Trophoblast cell (in vitro differentiated cells and primary cell): ENCODE data around the gene C3orf22.
"Not testable (repeated sequence)": the region's sequence is repeated elsewhere in the genome, so short reads cannot be mapped to it uniquely, and the experiment has no call there.

Experiments
- DNase-seq, 2 donors: peaks; one replicate each; pipeline ENCODE4 v3.0.0-alpha.2; 2016
- H2AFZ ChIP-seq: 2 replicates; pipeline ENCODE4 v1.6.1; 2013; ENCODE audit warnings: low read length, moderate library complexity, mild to moderate bottlenecking; ENCODE audit not compliant: insufficient read depth, poor library complexity
- H2AK5ac ChIP-seq: 2 replicates; pipeline ENCODE4 v1.6.1; 2013; ENCODE audit warnings: mild to moderate bottlenecking, low read length
- H2BK120ac ChIP-seq: 2 replicates; pipeline ENCODE4 v1.6.1; 2013; ENCODE audit warnings: low read length, mild to moderate bottlenecking, moderate library complexity; ENCODE audit not compliant: insufficient read depth, poor library complexity
- H2BK12ac ChIP-seq: 2 replicates; pipeline ENCODE4 v1.6.1; 2013; ENCODE audit warnings: mild to moderate bottlenecking, low read length, moderate library complexity
- H2BK5ac ChIP-seq: 2 replicates; pipeline ENCODE4 v1.6.1; 2013; ENCODE audit warnings: low read length, low read depth, moderate library complexity, mild to moderate bottlenecking; ENCODE audit not compliant: poor library complexity
- H3K14ac ChIP-seq: 2 replicates; pipeline ENCODE4 v1.6.1; 2013; ENCODE audit warnings: mild to moderate bottlenecking, low read length
- H3K18ac ChIP-seq: 2 replicates; pipeline ENCODE4 v1.6.1; 2013; ENCODE audit warnings: mild to moderate bottlenecking, low read length
- H3K23ac ChIP-seq: 2 replicates; pipeline ENCODE4 v1.6.1; 2013; ENCODE audit warnings: low read length
- H3K27ac ChIP-seq: 2 replicates; pipeline ENCODE4 v1.5.1; 2013; ENCODE audit warnings: low read depth, mild to moderate bottlenecking, inconsistent platforms, low read length, moderate library complexity
- H3K27me3 ChIP-seq: 2 replicates; pipeline ENCODE4 v1.6.1; 2013; ENCODE audit warnings: inconsistent platforms, mild to moderate bottlenecking, low read length, moderate library complexity; ENCODE audit not compliant: insufficient read depth
- H3K36me3 ChIP-seq, 2 experiments: 1 replicate in 1 of 2; 2 replicates in 1 of 2; pipeline ENCODE4 v1.6.1; 2013; ENCODE audit warnings: low read length in 2 of 2, mild to moderate bottlenecking in 2 of 2, moderate library complexity in 1 of 2; ENCODE audit not compliant: insufficient read depth in 2 of 2, control insufficient read depth in 1 of 2
- H3K4ac ChIP-seq: 2 replicates; pipeline ENCODE4 v1.6.1; 2013; ENCODE audit warnings: low read depth, mild to moderate bottlenecking, low read length, moderate library complexity
- H3K4me1 ChIP-seq, 2 experiments: 1 replicate in 1 of 2; 2 replicates in 1 of 2; pipeline ENCODE4 v1.6.1; 2013; ENCODE audit warnings: low read length in 2 of 2, mild to moderate bottlenecking in 2 of 2, moderate library complexity in 1 of 2; ENCODE audit not compliant: insufficient read depth in 2 of 2, control insufficient read depth in 1 of 2
- H3K4me2 ChIP-seq: 2 replicates; pipeline ENCODE4 v1.6.1; 2013; ENCODE audit warnings: inconsistent platforms, mild to moderate bottlenecking, low read length, moderate library complexity
- H3K4me3 ChIP-seq: 2 replicates; pipeline ENCODE4 v1.5.1; 2013; ENCODE audit warnings: mild to moderate bottlenecking, low read depth, low read length, inconsistent platforms
- H3K79me1 ChIP-seq: one replicate; pipeline ENCODE4 v1.6.1; 2013; ENCODE audit warnings: low read length
- H3K79me2 ChIP-seq: 2 replicates; pipeline ENCODE4 v1.6.1; 2013; ENCODE audit warnings: low read length, mild to moderate bottlenecking; ENCODE audit not compliant: control insufficient read depth, insufficient read depth, poor library complexity
- H3K9ac ChIP-seq: 2 replicates; pipeline ENCODE4 v1.6.1; 2013; ENCODE audit warnings: mild to moderate bottlenecking, low read length
- H3K9me3 ChIP-seq: 2 replicates; pipeline ENCODE4 v1.6.1; 2013; ENCODE audit warnings: low read depth, mild to moderate bottlenecking, control low read depth, inconsistent platforms, low read length; ENCODE audit not compliant: insufficient read depth
- H4K12ac ChIP-seq: 2 replicates; pipeline ENCODE4 v1.6.1; 2013; ENCODE audit warnings: low read depth, mild to moderate bottlenecking, low read length, moderate library complexity
- H4K8ac ChIP-seq: 2 replicates; pipeline ENCODE4 v1.6.1; 2013; ENCODE audit warnings: low read depth, mild to moderate bottlenecking, low read length, moderate library complexity
- H4K91ac ChIP-seq: one replicate; pipeline ENCODE4 v1.6.1; 2013; ENCODE audit warnings: low read depth, mild to moderate bottlenecking, low read length, moderate library complexity
- WGBS: extraction: QIAGEN DNeasy Blood & Tissue Kit; methylation state at CpG from one replicate; pipeline ENCODE4 v1.1.7; 2013; ENCODE audit warnings: missing lambda C conversion rate; ENCODE audit not compliant: insufficient read length, insufficient coverage; ENCODE audit errors: extremely low coverage; 5-methylcytosine and 5-hydroxymethylcytosine counted together

C3orf22 gene

DNA sequence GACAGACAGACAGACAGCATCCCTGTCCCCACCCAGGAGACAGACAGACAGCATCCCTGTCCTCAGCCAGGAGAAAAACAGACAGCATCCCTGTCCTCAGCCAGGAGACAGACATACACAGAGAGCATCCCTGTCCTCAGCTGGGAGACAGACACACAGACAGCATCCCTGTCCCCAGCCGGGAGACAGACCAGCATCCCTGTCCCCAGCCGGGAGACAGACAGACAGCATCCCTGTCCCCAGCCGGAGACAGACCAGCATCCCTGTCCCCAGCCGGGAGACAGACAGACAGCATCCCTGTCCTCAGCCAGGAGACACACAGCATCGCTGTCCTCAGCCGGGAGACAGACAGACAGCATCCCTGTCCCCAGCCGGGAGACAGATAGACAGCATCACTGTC, 24.0 kb downstream of the C3orf22 start:
- H4K8ac ChIP-seq, H3K27me3 ChIP-seq, H3K9me3 ChIP-seq, H3K79me1 ChIP-seq, H3K79me2 ChIP-seq, H3K36me3 ChIP-seq, H2BK5ac ChIP-seq, H4K91ac ChIP-seq, H3K23ac ChIP-seq, H3K9ac ChIP-seq, DNase-seq, H3K4me3 ChIP-seq, H3K4me2 ChIP-seq, H3K27ac ChIP-seq, H4K12ac ChIP-seq, H2AK5ac ChIP-seq, H3K4me1 ChIP-seq, H3K18ac ChIP-seq, H3K4ac ChIP-seq, H3K14ac ChIP-seq, H2BK120ac ChIP-seq, H2BK12ac ChIP-seq, H2AFZ ChIP-seq: not testable (repeated sequence)
- no CpG with 5 or more reads among the region's 7 CpGs for WGBS

DNA sequence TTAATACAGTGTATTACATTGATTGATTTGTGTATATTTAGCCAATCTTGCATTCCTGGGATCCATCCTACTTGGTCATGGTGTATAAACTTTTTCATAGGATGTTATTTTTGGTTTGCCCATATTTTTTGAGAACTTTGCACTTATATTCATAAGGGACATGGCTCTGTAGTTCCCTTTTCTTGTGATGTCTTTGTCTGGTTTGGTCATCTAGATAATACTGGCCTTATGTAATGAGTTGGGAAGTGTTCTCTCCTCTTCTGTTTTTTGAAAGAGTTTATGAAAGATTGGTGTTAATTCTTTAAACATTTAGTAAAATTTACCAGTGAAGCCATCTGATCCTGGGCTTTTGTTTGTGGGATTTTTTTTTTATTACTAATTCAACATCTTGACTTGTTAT, 25.2 kb downstream of the C3orf22 start:
- no peak for DNase-seq
- no peak overlapping the region for H3K9ac ChIP-seq
- H4K91ac ChIP-seq, result no peak overlapping the region
- peaks cover 2% of the 10 kb centered on the region for H3K9me3 ChIP-seq
- H4K8ac ChIP-seq, result no peak overlapping the region
- H3K36me3 ChIP-seq, result no peaks in the 10 kb centered on the region
- H4K12ac ChIP-seq, result no peak overlapping the region
- H3K14ac ChIP-seq, result no peak overlapping the region
- no peaks in the 10 kb centered on the region for H3K27me3 ChIP-seq
- no peaks in the 10 kb centered on the region for H3K79me1 ChIP-seq
- H2BK12ac ChIP-seq, result no peak overlapping the region
- no peak overlapping the region for H3K4me3 ChIP-seq
- no peak overlapping the region for H2AK5ac ChIP-seq
- no peak overlapping the region for H2AFZ ChIP-seq
- no peak overlapping the region for H3K4ac ChIP-seq
- H3K4me2 ChIP-seq, result no peak overlapping the region
- no peak overlapping the region for H3K18ac ChIP-seq
- no peak overlapping the region for H3K23ac ChIP-seq
- no peak overlapping the region for H2BK5ac ChIP-seq
- no peaks in the 10 kb centered on the region for H3K79me2 ChIP-seq
- H2BK120ac ChIP-seq, result no peak overlapping the region
- H3K27ac ChIP-seq, result no peak overlapping the region
- H3K4me1 ChIP-seq, result no peaks in the 10 kb centered on the region

DNA sequence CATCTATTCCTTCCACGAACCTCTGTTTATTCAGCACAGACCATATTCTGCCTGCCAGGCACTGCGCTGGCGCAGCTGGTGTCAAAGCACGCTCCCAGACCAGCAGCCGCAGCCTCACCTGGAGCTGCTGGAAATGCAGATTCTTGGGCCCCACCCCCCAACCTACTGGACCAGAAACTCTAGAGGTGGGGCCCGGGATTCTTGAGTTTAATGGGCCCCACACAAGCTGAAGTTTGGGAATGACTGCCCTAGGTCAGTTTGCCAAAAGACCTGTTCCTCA, 27.7 kb downstream of the C3orf22 start:
- Histone ChIP-seq H3K36me3 (no peaks in the 10 kb centered on the region), H3K4me3 (no peak overlapping the region), H3K4ac (no peak overlapping the region), H3K79me1 (no peaks in the 10 kb centered on the region), H3K79me2 (no peaks in the 10 kb centered on the region), H3K27ac (no peak overlapping the region), H4K12ac (no peak overlapping the region), H2AK5ac (no peak overlapping the region), H3K23ac (no peak overlapping the region), H3K4me2 (no peak overlapping the region), H2AFZ (no peak overlapping the region), H4K91ac (no peak overlapping the region), H3K4me1 (no peaks in the 10 kb centered on the region), H3K9me3 (peaks cover 2% of the 10 kb centered on the region), H3K18ac (no peak overlapping the region), H2BK12ac (no peak overlapping the region), H2BK5ac (no peak overlapping the region), H2BK120ac (no peak overlapping the region), H3K14ac (no peak overlapping the region), H3K9ac (no peak overlapping the region), H4K8ac (no peak overlapping the region), H3K27me3 (no peaks in the 10 kb centered on the region)
- no peak for DNase-seq
- WGBS, result no CpG with 5 or more reads among the region's 6 CpGs

DNA sequence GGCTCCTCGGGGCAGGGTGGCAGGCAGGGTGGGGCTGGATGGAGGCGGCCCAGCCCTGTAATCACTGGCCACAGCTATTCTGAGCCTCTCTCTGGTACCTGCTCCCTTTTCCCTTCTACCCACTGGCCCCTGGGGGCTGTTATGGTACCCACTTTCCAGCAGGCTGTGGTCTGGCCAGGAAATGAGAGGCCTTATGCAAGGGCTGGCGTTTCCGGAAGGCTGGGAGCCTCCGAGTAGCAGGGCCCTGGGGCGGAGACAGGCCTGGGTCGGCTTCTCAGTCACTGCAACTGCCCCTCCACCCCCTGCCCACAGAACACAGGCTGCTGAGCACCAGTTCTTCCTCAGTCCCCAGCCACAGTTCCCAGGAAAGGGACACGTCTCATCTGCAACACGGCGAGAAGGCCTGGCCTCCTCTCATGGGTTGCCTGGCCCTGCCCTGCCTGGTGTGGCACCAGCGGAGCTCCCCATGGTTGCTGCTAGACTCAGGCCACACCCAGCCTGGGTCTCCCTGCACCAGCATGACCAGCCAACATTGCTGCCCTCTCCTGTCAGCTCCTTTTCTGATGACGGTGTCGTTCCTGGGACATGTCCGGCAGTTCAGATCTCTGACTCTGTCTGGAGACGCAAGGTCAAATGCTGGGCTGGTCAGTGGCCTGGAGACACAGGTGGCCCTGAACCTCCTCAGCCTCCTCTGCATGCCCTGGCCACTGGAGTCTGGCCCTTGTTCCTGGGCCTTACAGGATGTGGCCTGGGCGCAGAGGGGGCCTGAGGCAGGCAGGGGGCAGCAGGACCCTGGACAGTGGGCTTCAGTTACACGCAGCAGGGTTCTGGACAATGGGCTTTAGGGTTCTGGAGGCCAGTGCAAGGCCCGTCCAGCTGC, 28.3 kb downstream of the C3orf22 start:
- no peak overlapping the region for H3K18ac ChIP-seq
- H3K14ac ChIP-seq, result no peak overlapping the region
- H2BK12ac ChIP-seq, result no peak overlapping the region
- H3K79me2 ChIP-seq, result no peaks in the 10 kb centered on the region
- no peak overlapping the region for H3K23ac ChIP-seq
- no peak overlapping the region for H2AFZ ChIP-seq
- no peak overlapping the region for H2AK5ac ChIP-seq
- no peak overlapping the region for H3K4me2 ChIP-seq
- no peak overlapping the region for H3K4me3 ChIP-seq
- no peak overlapping the region for H4K8ac ChIP-seq
- H4K91ac ChIP-seq, result no peak overlapping the region
- no peak overlapping the region for H3K9ac ChIP-seq
- no peak overlapping the region for H3K4ac ChIP-seq
- H2BK5ac ChIP-seq, result no peak overlapping the region
- no peak overlapping the region for H4K12ac ChIP-seq
- H2BK120ac ChIP-seq, result no peak overlapping the region
- no peaks in the 10 kb centered on the region for H3K27me3 ChIP-seq
- no peaks in the 10 kb centered on the region for H3K4me1 ChIP-seq
- no peak for DNase-seq
- no peaks in the 10 kb centered on the region for H3K36me3 ChIP-seq
- no peaks in the 10 kb centered on the region for H3K79me1 ChIP-seq
- no CpG with 5 or more reads among the region's 18 CpGs for WGBS
- H3K27ac ChIP-seq, result no peak overlapping the region
- H3K9me3 ChIP-seq, result peaks cover 2% of the 10 kb centered on the region
